ENCODE data around the gene SGIP1. TPM values are rescaled to one million over a fixed set of nuclear protein-coding genes. Genes with fewer than 3 reads are reported as not detected.

SGIP1 gene
- total RNA-seq, 2 donors from 2014 or later, result 0.59 to 38.4 TPM

- WGBS, result 86% methylated on average over 6 of the region's 6 CpGs
- Histone ChIP-seq H3K4me1 (replicated peaks) (no peaks in the 10 kb centered on the region), H3K9me3 (no peaks in the 10 kb centered on the region), H3K4me3 (no peak overlapping the region), H3K27ac (no peak overlapping the region), H3K36me3 (no peaks in the 10 kb centered on the region), H3K27me3 (replicated peaks; ENCODE audit: insufficient read depth) (no peaks in the 10 kb centered on the region)
- intact Hi-C loops (cut with DNase I), result no loop called here
- TF ChIP-seq POLR2A (IDR thresholded peaks at IDR 0.05) (no peak), POLR2AphosphoS5 (IDR thresholded peaks at IDR 0.05) (no peak)
- no peak for DNase-seq (ENCODE audit: low spot score)
Observed at GRCh38 chr1:66510407-66510806, 23.5 kb upstream of the SGIP1 start.

- Histone ChIP-seq H3K27me3 (replicated peaks; ENCODE audit: insufficient read depth) (no peaks in the 10 kb centered on the region), H3K4me1 (replicated peaks) (no peaks in the 10 kb centered on the region), H3K4me3 (no peak overlapping the region), H3K36me3 (no peaks in the 10 kb centered on the region), H3K27ac (no peak overlapping the region), H3K9me3 (no peaks in the 10 kb centered on the region)
- DNase-seq (ENCODE audit: low spot score), result no peak
- no peak for TF ChIP-seq CTCF (IDR thresholded peaks at IDR 0.05)
- 91% methylated on average over 1 of the region's 1 CpG for WGBS
- intact Hi-C loops (cut with DNase I), result no loop called here
Observed at GRCh38 chr1:66511118-66511517, 22.8 kb upstream of the SGIP1 start.

DNA sequence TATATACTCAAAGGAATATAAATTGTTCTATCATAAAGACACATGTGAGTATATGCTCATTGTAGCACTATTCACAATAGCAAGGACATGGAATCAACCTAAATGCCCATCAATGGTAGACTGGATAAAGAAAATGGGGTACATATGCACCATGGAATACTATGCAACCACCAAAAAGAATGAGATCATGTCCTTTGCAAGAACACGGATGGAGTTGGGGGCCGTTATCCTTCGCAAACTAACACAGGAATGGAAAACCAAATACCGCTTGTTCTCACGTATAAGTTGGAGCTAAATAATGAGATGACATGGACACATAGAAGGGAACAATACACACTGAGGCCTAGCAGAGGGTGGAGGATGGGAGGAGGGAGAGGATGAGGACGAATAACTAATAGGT lies 16.0 kb upstream of the SGIP1 start:
- Histone ChIP-seq H3K27ac (no peak overlapping the region), H3K36me3 (no peaks in the 10 kb centered on the region), H3K4me3 (no peak overlapping the region), H3K27me3 (replicated peaks; ENCODE audit: insufficient read depth) (no peaks in the 10 kb centered on the region), H3K9me3 (no peaks in the 10 kb centered on the region), H3K4me1 (replicated peaks) (no peaks in the 10 kb centered on the region)
- WGBS, result 94% methylated on average over 6 of the region's 6 CpGs
- intact Hi-C loops (cut with DNase I), result no loop called here
- no peak for DNase-seq (ENCODE audit: low spot score)
- TF ChIP-seq CTCF (IDR thresholded peaks at IDR 0.05) (no peak), POLR2A (IDR thresholded peaks at IDR 0.05) (no peak), POLR2AphosphoS5 (IDR thresholded peaks at IDR 0.05) (no peak)

DNA sequence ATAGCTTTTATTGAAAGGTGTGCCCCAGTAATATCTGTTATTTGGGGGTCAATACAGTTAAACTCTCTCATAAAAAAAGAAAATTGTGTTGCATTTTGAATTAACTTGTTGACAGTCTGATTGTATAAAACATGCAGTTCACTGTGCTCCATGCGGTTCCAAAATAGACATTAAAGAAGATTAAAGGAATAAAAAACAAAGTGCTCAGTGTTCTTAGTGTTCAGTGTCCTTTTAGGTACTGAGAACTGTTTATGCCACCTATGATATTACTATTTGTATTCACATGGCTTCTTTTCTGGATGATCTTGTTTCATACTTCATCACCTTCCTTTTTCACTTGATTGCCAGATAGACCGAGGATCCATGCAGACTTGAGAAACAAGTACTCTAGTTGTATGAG lies 15.3 kb upstream of the SGIP1 start:
- Histone ChIP-seq H3K36me3 (no peaks in the 10 kb centered on the region), H3K27me3 (replicated peaks; ENCODE audit: insufficient read depth) (no peaks in the 10 kb centered on the region), H3K27ac (no peak overlapping the region), H3K9me3 (no peaks in the 10 kb centered on the region), H3K4me3 (no peak overlapping the region), H3K4me1 (replicated peaks) (no peaks in the 10 kb centered on the region)
- WGBS, result 56% methylated on average over 2 of the region's 2 CpGs
- no peak for DNase-seq (ENCODE audit: low spot score)
- TF ChIP-seq POLR2A (IDR thresholded peaks at IDR 0.05), result no peak
- TF ChIP-seq CTCF (IDR thresholded peaks at IDR 0.05), result no peak
- TF ChIP-seq POLR2AphosphoS5 (IDR thresholded peaks at IDR 0.05), result no peak
- intact Hi-C loops (cut with DNase I), result no loop called here

- DNase-seq (ENCODE audit: low spot score), result no peak
- Histone ChIP-seq H3K4me1 (replicated peaks) (no peaks in the 10 kb centered on the region), H3K27me3 (replicated peaks; ENCODE audit: insufficient read depth) (no peaks in the 10 kb centered on the region), H3K36me3 (no peaks in the 10 kb centered on the region), H3K4me3 (no peak overlapping the region), H3K27ac (no peak overlapping the region), H3K9me3 (no peaks in the 10 kb centered on the region)
- whole genome bisulfite sequencing, result 30% methylated on average over 3 of the region's 3 CpGs
- intact Hi-C loops (cut with DNase I), result no loop called here
- TF ChIP-seq CTCF (IDR thresholded peaks at IDR 0.05), result no peak
- no peak for TF ChIP-seq POLR2AphosphoS5 (IDR thresholded peaks at IDR 0.05)
- TF ChIP-seq POLR2A (IDR thresholded peaks at IDR 0.05), result no peak
Observed at GRCh38 chr1:66519992-66520391, 14.0 kb upstream of the SGIP1 start.

All from prostate gland (tissue), 2 donors.